Testis (tissue), 2 donors: ENCODE results near the gene TRAPPC12.

Source experiments
- POLR2A ChIP-seq: fragments of 450-650 bp; IDR thresholded peaks from one replicate; pipeline ENCODE4 v1.6.1; 2017; ENCODE audit warnings: antibody characterized with exemption, mild to moderate bottlenecking, moderate library complexity
- TF ChIP-seq, protein P1 (sequence below), 3 experiments: fragments of 450-650 bp in 2 of 3; fragments of 200-600 bp in 1 of 3; sonication (generic) in 1 of 3; IDR thresholded peaks; one replicate each; pipeline ENCODE4 v1.5.1; 2016 to 2019; ENCODE audit warnings: antibody characterized with exemption in 3 of 3, mild to moderate bottlenecking in 2 of 3, moderate library complexity in 1 of 3

- TF ChIP-seq, protein P1, sequence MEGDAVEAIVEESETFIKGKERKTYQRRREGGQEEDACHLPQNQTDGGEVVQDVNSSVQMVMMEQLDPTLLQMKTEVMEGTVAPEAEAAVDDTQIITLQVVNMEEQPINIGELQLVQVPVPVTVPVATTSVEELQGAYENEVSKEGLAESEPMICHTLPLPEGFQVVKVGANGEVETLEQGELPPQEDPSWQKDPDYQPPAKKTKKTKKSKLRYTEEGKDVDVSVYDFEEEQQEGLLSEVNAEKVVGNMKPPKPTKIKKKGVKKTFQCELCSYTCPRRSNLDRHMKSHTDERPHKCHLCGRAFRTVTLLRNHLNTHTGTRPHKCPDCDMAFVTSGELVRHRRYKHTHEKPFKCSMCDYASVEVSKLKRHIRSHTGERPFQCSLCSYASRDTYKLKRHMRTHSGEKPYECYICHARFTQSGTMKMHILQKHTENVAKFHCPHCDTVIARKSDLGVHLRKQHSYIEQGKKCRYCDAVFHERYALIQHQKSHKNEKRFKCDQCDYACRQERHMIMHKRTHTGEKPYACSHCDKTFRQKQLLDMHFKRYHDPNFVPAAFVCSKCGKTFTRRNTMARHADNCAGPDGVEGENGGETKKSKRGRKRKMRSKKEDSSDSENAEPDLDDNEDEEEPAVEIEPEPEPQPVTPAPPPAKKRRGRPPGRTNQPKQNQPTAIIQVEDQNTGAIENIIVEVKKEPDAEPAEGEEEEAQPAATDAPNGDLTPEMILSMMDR (IDR thresholded peaks at IDR 0.05): no peak
- no peak for TF ChIP-seq POLR2A
These were observed 111.8 kb downstream of the TRAPPC12 start for GRCh38 chr2:3491306-3491705.
